HEK293T (cell line): ENCODE measurements around the gene GRPEL1.
"Not testable (repeated sequence)": the region's sequence is repeated elsewhere in the genome, so short reads cannot be mapped to it uniquely, and the experiment has no call there.

Experiments used
- BHLHE40 ChIP-seq: fragments of 450-650 bp; IDR thresholded peaks from 2 replicates; pipeline ENCODE4 v1.6.1; 2016; ENCODE audit warnings: mild to moderate bottlenecking, moderate library complexity, borderline replicate concordance
- ELF4 ChIP-seq: fragments of 450-650 bp; IDR thresholded peaks from 2 replicates; pipeline ENCODE4 v1.6.1; 2017; ENCODE audit warnings: antibody characterized with exemption
- FOXA1 ChIP-seq: fragments of 450-650 bp; IDR thresholded peaks from 2 replicates; pipeline ENCODE4 v1.6.1; 2016; ENCODE audit warnings: mild to moderate bottlenecking
- FOXK2 ChIP-seq: fragments of 450-650 bp; IDR thresholded peaks from 2 replicates; pipeline ENCODE4 v1.6.1; 2016; ENCODE audit warnings: mild to moderate bottlenecking
- FOXM1 ChIP-seq: fragments of 450-650 bp; IDR thresholded peaks from 2 replicates; pipeline ENCODE4 v1.6.1; 2017; ENCODE audit warnings: mild to moderate bottlenecking, borderline replicate concordance
- HDGF ChIP-seq: fragments of 450-650 bp; IDR thresholded peaks from 2 replicates; pipeline ENCODE4 v1.6.1; 2017; ENCODE audit warnings: antibody characterized with exemption, borderline replicate concordance
- L3MBTL2 ChIP-seq: fragments of 450-650 bp; conservative IDR thresholded peaks from 2 replicates; pipeline ENCODE4 v1.6.1; 2016; ENCODE audit warnings: mild to moderate bottlenecking
- NFRKB ChIP-seq: fragments of 450-650 bp; IDR thresholded peaks from 2 replicates; pipeline ENCODE4 v1.6.1; 2016; ENCODE audit warnings: mild to moderate bottlenecking, moderate library complexity
- SP1 ChIP-seq: fragments of 450-650 bp; IDR thresholded peaks from 2 replicates; pipeline ENCODE4 v1.6.1; 2017
- SUZ12 ChIP-seq: fragments of 450-650 bp; IDR thresholded peaks from 2 replicates; pipeline ENCODE4 v1.6.1; 2016; ENCODE audit warnings: mild to moderate bottlenecking
- TARDBP ChIP-seq: fragments of 450-650 bp; IDR thresholded peaks from 2 replicates; pipeline ENCODE4 v1.6.1; 2016
- ZNF384 ChIP-seq: fragments of 450-650 bp; IDR thresholded peaks from 2 replicates; pipeline ENCODE4 v1.6.1; 2016

GRCh38 chr4:7079909-7080308 lies 12.0 kb upstream of the GRPEL1 start:
- not testable (repeated sequence) for TF ChIP-seq ELF4, FOXM1, BHLHE40, SP1, TARDBP, FOXA1, ZNF384, SUZ12, FOXK2, NFRKB, L3MBTL2, HDGF
